ENCODE results near the gene ZNF330.
"Not testable (repeated sequence)": the region's sequence is repeated elsewhere in the genome, so short reads cannot be mapped to it uniquely, and the experiment has no call there.

Gene ZNF330

GRCh38 chr4:141220691-141221659 lies at the start of gene ZNF330:
TSS of gene ZNF330 (plus strand) at chr4:141220895. CDS start at chr4:141222372, 1,477 bp downstream.
- peak; percentile 95 for DNase-seq

- no peak for DNase-seq
Measured at GRCh38 chr4:141174457-141174856, 46.2 kb upstream of the ZNF330 start.

- DNase-seq = no peak
Measured at GRCh38 chr4:141177171-141177570, 43.5 kb upstream of the ZNF330 start.

GRCh38 chr4:141179474-141180373 lies 41.0 kb upstream of the ZNF330 start:
- DNase-seq = no peak

- DNase-seq = no peak
Measured at GRCh38 chr4:141180991-141181761, 39.5 kb upstream of the ZNF330 start.

GRCh38 chr4:141183491-141183890 lies 37.2 kb upstream of the ZNF330 start:
- not testable (repeated sequence) for DNase-seq

- DNase-seq = no peak
Measured at GRCh38 chr4:141192564-141192963, 28.1 kb upstream of the ZNF330 start.

- DNase-seq = no peak
Measured at GRCh38 chr4:141193516-141194034, 27.1 kb upstream of the ZNF330 start.

GRCh38 chr4:141195095-141195707 lies 25.5 kb upstream of the ZNF330 start:
- no peak for DNase-seq

- no peak for DNase-seq
Measured at GRCh38 chr4:141196227-141196933, 24.3 kb upstream of the ZNF330 start.

- DNase-seq = no peak
Measured at GRCh38 chr4:141207961-141208360, 12.7 kb upstream of the ZNF330 start.

GRCh38 chr4:141210168-141210567 lies 10.5 kb upstream of the ZNF330 start:
- DNase-seq = no peak

- DNase-seq = no peak
Measured at GRCh38 chr4:141213550-141213991, 7.1 kb upstream of the ZNF330 start.

- DNase-seq = no peak
Measured at GRCh38 chr4:141215030-141215429, 5.7 kb upstream of the ZNF330 start.

- no peak for DNase-seq
Measured at GRCh38 chr4:141216002-141216761, 4.5 kb upstream of the ZNF330 start.

GRCh38 chr4:141220271-141220670 lies 424 bp upstream of the ZNF330 start:
- no peak for DNase-seq

GRCh38 chr4:141223418-141223817 lies 2.7 kb downstream of the ZNF330 start:
- no peak for DNase-seq

GRCh38 chr4:141227280-141227679 lies 6.6 kb downstream of the ZNF330 start:
- DNase-seq = not testable (repeated sequence)

GRCh38 chr4:141229408-141230101 lies 8.9 kb downstream of the ZNF330 start:
- no peak for DNase-seq

- no peak for DNase-seq
Measured at GRCh38 chr4:141233673-141234072, 13.0 kb downstream of the ZNF330 start.
